DOHH2 (cell line): ENCODE measurements around the gene LAMA2.

Experiments
- CTCF ChIP-seq: fragments of 200-600 bp; sonication (generic); IDR thresholded peaks from one replicate; pipeline ENCODE4 v1.5.1; 2014; ENCODE audit warnings: antibody characterized with exemption, mild to moderate bottlenecking, low read depth, low read length; ENCODE audit not compliant: poor library complexity, severe bottlenecking
- EZH2phosphoT487 ChIP-seq: fragments of 200-600 bp; sonication (generic); IDR thresholded peaks from 2 replicates; pipeline ENCODE4 v1.6.1; 2017; ENCODE audit warnings: borderline replicate concordance, mild to moderate bottlenecking, antibody characterized with exemption, low read length, moderate library complexity, mixed read lengths

- TF ChIP-seq CTCF, result no peak
- TF ChIP-seq EZH2phosphoT487, result no peak
Observed at GRCh38 chr6:129133770-129134192, 250.8 kb downstream of the LAMA2 start.
